Mesenchymal stem cell (in vitro differentiated cells and primary cell): ENCODE data around the gene C3orf20. TPM values are rescaled to one million over a fixed set of nuclear protein-coding genes. Genes with fewer than 3 reads are reported as not detected.

Experiments
- DNase-seq: peaks from one replicate; pipeline ENCODE4 v3.0.0-alpha.2; 2013
- H2AFZ ChIP-seq: one replicate; pipeline ENCODE4 v1.6.1; 2013; ENCODE audit warnings: low read depth, mild to moderate bottlenecking, control low read depth, inconsistent platforms, low read length, moderate library complexity
- H2AK5ac ChIP-seq: 2 replicates; pipeline ENCODE4 v1.6.1; 2013; ENCODE audit warnings: low read length, moderate library complexity, mild to moderate bottlenecking, inconsistent platforms; ENCODE audit not compliant: severe bottlenecking
- H2BK120ac ChIP-seq: one replicate; pipeline ENCODE4 v1.6.1; 2013; ENCODE audit warnings: low read depth, mild to moderate bottlenecking, inconsistent platforms, low read length, moderate library complexity
- H2BK12ac ChIP-seq, 2 experiments: one replicate each; pipeline ENCODE4 v1.6.1; 2013; ENCODE audit warnings: inconsistent platforms in 2 of 2, low read length in 2 of 2, mild to moderate bottlenecking in 2 of 2, moderate library complexity in 2 of 2, control low read depth in 1 of 2
- H2BK15ac ChIP-seq: one replicate; pipeline ENCODE4 v1.6.1; 2013; ENCODE audit warnings: mild to moderate bottlenecking, low read depth, inconsistent platforms; ENCODE audit not compliant: poor library complexity, severe bottlenecking
- H2BK5ac ChIP-seq: 2 replicates; pipeline ENCODE4 v1.6.1; 2013; ENCODE audit warnings: low read depth, mild to moderate bottlenecking, low read length, control low read depth, inconsistent platforms; ENCODE audit not compliant: poor library complexity, severe bottlenecking
- H3K14ac ChIP-seq, 2 experiments: one replicate each; pipeline ENCODE4 v1.6.1; 2013; ENCODE audit warnings: inconsistent platforms in 2 of 2, low read length in 2 of 2, control low read depth in 1 of 2, mild to moderate bottlenecking in 1 of 2, moderate library complexity in 1 of 2
- H3K18ac ChIP-seq, 2 experiments: one replicate each; pipeline ENCODE4 v1.6.1; 2013; ENCODE audit warnings: inconsistent platforms in 2 of 2, low read length in 2 of 2, control low read depth in 1 of 2, low read depth in 1 of 2, mild to moderate bottlenecking in 1 of 2
- H3K23ac ChIP-seq, 2 experiments: one replicate each; pipeline ENCODE4 v1.6.1; 2013; ENCODE audit warnings: inconsistent platforms in 2 of 2, low read length in 2 of 2, mild to moderate bottlenecking in 2 of 2, moderate library complexity in 2 of 2, control low read depth in 1 of 2
- H3K27ac ChIP-seq: 2 replicates; pipeline ENCODE4 v1.5.1; 2013; ENCODE audit warnings: mild to moderate bottlenecking, moderate library complexity, low read length, control low read depth, inconsistent platforms; ENCODE audit not compliant: poor library complexity, severe bottlenecking
- H3K27me3 ChIP-seq, 2 experiments: 2 replicates each; pipeline versions ENCODE4 v1.6.1 to v1.7.0; 2013; ENCODE audit warnings: low read length in 2 of 2, mild to moderate bottlenecking in 2 of 2, moderate library complexity in 2 of 2, control low read depth in 1 of 2, inconsistent platforms in 1 of 2; ENCODE audit not compliant: control insufficient read depth in 1 of 2, insufficient read depth in 1 of 2
- H3K36me3 ChIP-seq, 2 experiments: 2 replicates each; pipeline versions ENCODE4 v1.6.1 to v1.7.0; 2013; ENCODE audit warnings: low read length in 2 of 2, control low read depth in 1 of 2, inconsistent platforms in 1 of 2, low read depth in 1 of 2, mild to moderate bottlenecking in 1 of 2; ENCODE audit not compliant: insufficient read depth in 2 of 2, control insufficient read depth in 1 of 2
- H3K4ac ChIP-seq, 2 experiments: one replicate each; pipeline ENCODE4 v1.6.1; 2013; ENCODE audit warnings: inconsistent platforms in 2 of 2, low read length in 2 of 2, mild to moderate bottlenecking in 2 of 2, moderate library complexity in 2 of 2, control low read depth in 1 of 2, low read depth in 1 of 2
- H3K4me1 ChIP-seq: 2 replicates; pipeline ENCODE4 v1.6.1; 2013; ENCODE audit warnings: low read depth, low read length, control low read depth; ENCODE audit not compliant: control insufficient read depth, insufficient read depth
- H3K4me2 ChIP-seq: 2 replicates; pipeline ENCODE4 v1.6.1; 2013; ENCODE audit warnings: low read length, mild to moderate bottlenecking, inconsistent platforms; ENCODE audit not compliant: poor library complexity, severe bottlenecking
- H3K4me3 ChIP-seq, 2 experiments: 2 replicates each; pipeline versions ENCODE4 v1.5.1 to v1.7.0; 2013; ENCODE audit warnings: low read length in 2 of 2, mild to moderate bottlenecking in 2 of 2, control low read depth in 1 of 2, low read depth in 1 of 2; ENCODE audit not compliant: insufficient read depth in 1 of 2
- H3K79me1 ChIP-seq: replicated peaks from 2 replicates; pipeline ENCODE4 v1.6.1; 2013; ENCODE audit warnings: mild to moderate bottlenecking, control low read depth, low read length, inconsistent platforms; ENCODE audit not compliant: poor library complexity, severe bottlenecking
- H3K9ac ChIP-seq: 2 replicates; pipeline ENCODE4 v1.7.0; 2013; ENCODE audit warnings: mild to moderate bottlenecking, low read length, moderate library complexity
- H3K9me3 ChIP-seq: 2 replicates; pipeline ENCODE4 v1.7.0; 2013; ENCODE audit warnings: mild to moderate bottlenecking, low read length; ENCODE audit not compliant: control insufficient read depth
- H4K8ac ChIP-seq: one replicate; pipeline ENCODE4 v1.6.1; 2013; ENCODE audit warnings: inconsistent platforms, mild to moderate bottlenecking, low read length, moderate library complexity
- H4K91ac ChIP-seq: one replicate; pipeline ENCODE4 v1.6.1; 2013; ENCODE audit warnings: mild to moderate bottlenecking, low read length, inconsistent platforms
- WGBS: methylation state at CpG from one replicate; pipeline ENCODE4 v1.1.7; 2013; ENCODE audit warnings: mixed read lengths; 5-methylcytosine and 5-hydroxymethylcytosine counted together
- polyA plus RNA-seq, 2 experiments: library from polyadenylated mRNA; stranded (reverse); fragments of 200-250 nt; gene quantifications; one replicate each; pipeline ENCODE4 v1.2.3, GENCODE V29; 2013

C3orf20 gene
- not detected for polyA plus RNA-seq (2013, experiment 1 of 2)
- polyA plus RNA-seq (2013, experiment 2 of 2): not detected

DNA sequence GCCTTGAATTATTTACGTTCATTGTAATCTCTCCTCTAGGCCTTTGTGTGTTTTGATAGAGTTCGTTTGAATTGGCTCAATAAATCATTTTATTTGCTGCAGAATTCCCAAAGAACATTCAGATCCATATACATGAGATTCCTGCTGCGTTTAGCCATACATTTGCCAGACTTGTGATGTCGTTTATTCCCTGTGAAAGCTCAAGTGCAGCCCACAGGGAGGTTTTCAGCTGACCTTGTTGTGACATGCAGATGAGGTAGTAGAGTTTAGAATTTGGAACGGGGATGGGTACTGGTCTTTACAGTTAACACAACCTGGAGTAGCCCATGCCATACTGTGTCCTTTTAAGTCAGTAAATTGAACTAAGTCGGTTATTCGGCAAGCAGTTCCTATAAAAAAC lies at the start of gene C3orf20:
C3orf20 (plus strand) TSS at position 301 of the 400 bp plus-strand sequence. CDS start 7,573 bp downstream, outside the sequence.
- WGBS: 93% methylated on average over 7 of the region's 7 CpGs
- peaks cover 1% of the 10 kb centered on the region for H3K9me3 ChIP-seq
- H2BK120ac ChIP-seq: no peak within 1 kb of the TSS
- no peak within 1 kb of the TSS for H3K27ac ChIP-seq
- no peaks in the 10 kb centered on the region for H3K4me1 ChIP-seq
- H3K79me1 ChIP-seq: peaks cover 7% of the 10 kb centered on the region
- no peak within 1 kb of the TSS for H3K4me2 ChIP-seq
- H3K4ac ChIP-seq: no peak within 1 kb of the TSS
- no peak within 1 kb of the TSS for H2BK15ac ChIP-seq
- H3K36me3 ChIP-seq: peaks cover 22 to 39% of the 10 kb centered on the region in 2 experiments
- H3K23ac ChIP-seq: no peak within 1 kb of the TSS
- no peak within 1 kb of the TSS for H2BK5ac ChIP-seq
- H4K8ac ChIP-seq: no peak within 1 kb of the TSS
- no peak for DNase-seq
- no peak within 1 kb of the TSS for H3K14ac ChIP-seq
- no peak within 1 kb of the TSS for H3K9ac ChIP-seq
- H3K18ac ChIP-seq: no peak within 1 kb of the TSS
- no peak within 1 kb of the TSS for H2BK12ac ChIP-seq
- H4K91ac ChIP-seq: no peak within 1 kb of the TSS
- no peaks in the 10 kb centered on the region for H3K27me3 ChIP-seq
- no peak within 1 kb of the TSS for H3K4me3 ChIP-seq
- no peak within 1 kb of the TSS for H2AK5ac ChIP-seq
- H2AFZ ChIP-seq: no peak within 1 kb of the TSS

GRCh38 chr3:14625443-14625842 lies 49.5 kb upstream of the C3orf20 start:
- no peak overlapping the region for H4K91ac ChIP-seq
- no peaks in the 10 kb centered on the region for H3K36me3 ChIP-seq
- peaks cover 3% of the 10 kb centered on the region for H3K4me1 ChIP-seq
- H3K4ac ChIP-seq: no peak overlapping the region
- H3K4me2 ChIP-seq: no peak overlapping the region
- H2AFZ ChIP-seq: no peak overlapping the region
- no peak for DNase-seq
- peaks cover 11% of the 10 kb centered on the region for H3K9me3 ChIP-seq
- H3K14ac ChIP-seq: no peak overlapping the region
- H3K4me3 ChIP-seq: no peak overlapping the region
- H3K27ac ChIP-seq: no peak overlapping the region
- H4K8ac ChIP-seq: no peak overlapping the region
- H2BK15ac ChIP-seq: no peak overlapping the region
- no peak overlapping the region for H2AK5ac ChIP-seq
- 65% methylated on average over 6 of the region's 6 CpGs for WGBS
- H3K23ac ChIP-seq: no peak overlapping the region
- no peak overlapping the region for H2BK12ac ChIP-seq
- no peak overlapping the region for H2BK5ac ChIP-seq
- H3K9ac ChIP-seq: no peak overlapping the region
- no peak overlapping the region for H3K18ac ChIP-seq
- no peaks in the 10 kb centered on the region for H3K79me1 ChIP-seq
- no peak overlapping the region for H2BK120ac ChIP-seq
- peaks cover 24 to 37% of the 10 kb centered on the region in 2 experiments for H3K27me3 ChIP-seq

DNA sequence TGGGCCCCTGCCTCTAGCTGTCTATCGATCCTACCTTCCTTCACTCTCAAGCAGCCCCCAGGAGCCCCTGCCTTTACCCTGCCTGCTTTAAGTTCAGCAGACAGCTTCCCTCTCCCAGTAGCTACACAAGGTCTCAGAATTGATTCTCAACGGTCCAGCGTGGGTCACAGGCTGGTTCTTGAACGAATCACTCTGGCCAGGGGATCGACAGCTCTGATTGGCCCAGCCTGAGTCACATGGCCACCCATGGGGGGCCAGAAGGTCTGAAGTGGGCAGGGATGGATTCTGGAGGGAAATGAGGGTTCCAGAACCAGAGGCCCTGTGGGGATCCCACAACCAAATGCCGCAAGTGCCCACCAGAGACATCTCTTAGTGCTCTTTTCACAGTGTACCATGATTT lies 47.1 kb upstream of the C3orf20 start:
- Histone ChIP-seq H2AFZ (no peak overlapping the region), H3K4ac (no peak overlapping the region), H3K36me3 (no peaks in the 10 kb centered on the region), H2AK5ac (no peak overlapping the region), H3K4me2 (no peak overlapping the region), H3K79me1 (no peaks in the 10 kb centered on the region), H3K27me3 (peaks cover 19 to 24% of the 10 kb centered on the region in 2 experiments), H2BK12ac (no peak overlapping the region), H3K4me1 (peaks cover 3% of the 10 kb centered on the region), H3K23ac (no peak overlapping the region), H3K9ac (no peak overlapping the region), H3K9me3 (peaks cover 11% of the 10 kb centered on the region), H3K27ac (no peak overlapping the region), H4K8ac (no peak overlapping the region), H4K91ac (no peak overlapping the region), H2BK120ac (no peak overlapping the region), H2BK15ac (no peak overlapping the region), H3K4me3 (no peak overlapping the region), H3K14ac (no peak overlapping the region), H2BK5ac (no peak overlapping the region), H3K18ac (no peak overlapping the region)
- no peak for DNase-seq
- 89% methylated on average over 6 of the region's 6 CpGs for WGBS

GRCh38 chr3:14628406-14628805 lies 46.5 kb upstream of the C3orf20 start:
- H3K4me3 ChIP-seq: no peak overlapping the region
- no peak overlapping the region for H3K27ac ChIP-seq
- H2BK120ac ChIP-seq: no peak overlapping the region
- no peak overlapping the region for H3K4me2 ChIP-seq
- no peaks in the 10 kb centered on the region for H3K79me1 ChIP-seq
- H3K23ac ChIP-seq: no peak overlapping the region
- no peak overlapping the region for H3K4ac ChIP-seq
- 82% methylated on average over 4 of the region's 4 CpGs for WGBS
- H3K9ac ChIP-seq: no peak overlapping the region
- DNase-seq: no peak
- no peak overlapping the region for H3K18ac ChIP-seq
- H3K36me3 ChIP-seq: no peaks in the 10 kb centered on the region
- H2BK15ac ChIP-seq: no peak overlapping the region
- H4K91ac ChIP-seq: no peak overlapping the region
- H2BK12ac ChIP-seq: no peak overlapping the region
- H3K14ac ChIP-seq: no peak overlapping the region
- peaks cover 13 to 22% of the 10 kb centered on the region in 2 experiments for H3K27me3 ChIP-seq
- no peak overlapping the region for H2AK5ac ChIP-seq
- H2AFZ ChIP-seq: no peak overlapping the region
- no peak overlapping the region for H4K8ac ChIP-seq
- H3K9me3 ChIP-seq: peaks cover 11% of the 10 kb centered on the region
- H3K4me1 ChIP-seq: peaks cover 3% of the 10 kb centered on the region
- H2BK5ac ChIP-seq: no peak overlapping the region
